ENCODE measurements around the gene AQP2.

GRCh38 chr12:49917166-49917787 is 33.3 kb upstream of the AQP2 start:
- TF ChIP-seq POLR2A (IDR thresholded peaks at IDR 0.05; ENCODE audit: low read length) (no peak), GATA1 (IDR thresholded peaks at IDR 0.05; ENCODE audit: low read depth, low read length) (no peak)

Data from erythroblast (primary cell).